ENCODE measurements around the gene TRIM33.

Gene TRIM33

DNA sequence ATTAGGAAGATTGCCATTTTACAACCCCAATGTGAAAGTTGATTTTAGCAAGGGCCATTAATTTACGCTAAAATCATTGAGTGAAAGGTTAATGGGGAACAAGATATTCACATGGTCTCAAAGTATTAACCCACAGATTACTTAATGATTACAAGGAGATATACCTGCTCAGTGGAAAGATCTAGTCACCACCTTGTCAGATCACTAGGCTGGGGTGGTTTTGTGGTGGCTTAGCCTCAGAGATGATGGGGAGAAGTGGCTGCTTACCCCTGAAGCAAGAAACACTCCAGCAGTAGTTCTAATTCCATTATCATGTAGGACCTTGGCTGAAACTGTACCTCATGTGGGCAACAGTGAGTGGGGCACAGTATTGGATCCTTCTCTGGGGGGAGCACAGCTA is 20.1 kb upstream of the TRIM33 start:
- no peak overlapping the region for H3K4me2 ChIP-seq (ENCODE audit: low read length)
- TF ChIP-seq CTCF (IDR thresholded peaks at IDR 0.05; ENCODE audit: low read depth, low read length, poor library complexity, severe bottlenecking): no peak
- no peak for TF ChIP-seq EZH2phosphoT487 (IDR thresholded peaks at IDR 0.05; ENCODE audit: borderline replicate concordance, low read length)

DNA sequence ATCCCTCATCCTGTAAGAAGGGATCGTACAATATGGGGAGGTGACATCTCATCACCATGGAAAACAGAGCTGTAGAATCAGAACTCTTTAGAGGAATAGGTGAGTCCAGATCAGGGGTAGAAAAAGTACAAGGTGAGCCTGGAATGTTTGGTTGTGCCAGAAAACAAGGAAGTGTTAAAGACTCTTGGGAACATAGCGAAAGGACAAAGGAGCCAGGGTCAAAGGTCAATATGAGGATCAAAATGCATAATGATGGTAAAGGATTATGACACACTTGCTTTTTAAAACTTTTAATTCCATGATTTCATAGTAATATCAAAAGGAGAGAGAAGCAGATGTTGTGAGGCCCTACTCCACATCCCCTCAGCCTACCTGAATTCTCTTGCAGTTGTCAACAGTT is 19.2 kb upstream of the TRIM33 start:
- no peaks in the 10 kb centered on the region for H4K20me1 ChIP-seq (ENCODE audit: control insufficient read depth, insufficient read depth, low read depth, low read length)
- H3K4me3 ChIP-seq (ENCODE audit: low read length): no peak overlapping the region
- no peak for TF ChIP-seq CTCF (IDR thresholded peaks at IDR 0.05; ENCODE audit: low read depth, low read length, poor library complexity, severe bottlenecking)
- H3K36me3 ChIP-seq (ENCODE audit: control insufficient read depth, low read length): no peaks in the 10 kb centered on the region
- H3K4me1 ChIP-seq (ENCODE audit: control insufficient read depth, low read length): no peaks in the 10 kb centered on the region
- no peaks in the 10 kb centered on the region for H3K27me3 ChIP-seq (ENCODE audit: control insufficient read depth, low read length)
- H3K4me2 ChIP-seq (ENCODE audit: low read length): no peak overlapping the region
- H3K9me3 ChIP-seq (ENCODE audit: control insufficient read depth, insufficient read depth, low read length): no peaks in the 10 kb centered on the region
- H3K9me2 ChIP-seq (replicated peaks; ENCODE audit: control insufficient read depth, low read length): no peaks in the 10 kb centered on the region
- H3F3A ChIP-seq (ENCODE audit: control insufficient read depth, insufficient read depth): no peaks in the 10 kb centered on the region
- H3K79me2 ChIP-seq (ENCODE audit: control insufficient read depth, low read length): no peaks in the 10 kb centered on the region
- H3K27ac ChIP-seq (ENCODE audit: low read depth, low read length): no peak overlapping the region

More for the DNA sequence above, 20.1 kb upstream of the TRIM33 start:
- Histone ChIP-seq H3K27ac (ENCODE audit: low read depth, low read length) (no peak overlapping the region), H3F3A (ENCODE audit: control insufficient read depth, insufficient read depth) (no peaks in the 10 kb centered on the region), H4K20me1 (ENCODE audit: control insufficient read depth, insufficient read depth, low read depth, low read length) (no peaks in the 10 kb centered on the region), H3K9me2 (replicated peaks; ENCODE audit: control insufficient read depth, low read length) (no peaks in the 10 kb centered on the region), H3K27me3 (ENCODE audit: control insufficient read depth, low read length) (no peaks in the 10 kb centered on the region), H3K9me3 (ENCODE audit: control insufficient read depth, insufficient read depth, low read length) (no peaks in the 10 kb centered on the region), H3K79me2 (ENCODE audit: control insufficient read depth, low read length) (no peaks in the 10 kb centered on the region), H3K4me1 (ENCODE audit: control insufficient read depth, low read length) (no peaks in the 10 kb centered on the region), H3K36me3 (ENCODE audit: control insufficient read depth, low read length) (no peaks in the 10 kb centered on the region), H3K4me3 (ENCODE audit: low read length) (no peak overlapping the region)

- TF ChIP-seq EZH2phosphoT487 (IDR thresholded peaks at IDR 0.05; ENCODE audit: borderline replicate concordance, low read length) (no peak), CTCF (IDR thresholded peaks at IDR 0.05; ENCODE audit: low read depth, low read length, poor library complexity, severe bottlenecking) (no peak)
- Histone ChIP-seq H3K79me2 (ENCODE audit: control insufficient read depth, low read length) (no peaks in the 10 kb centered on the region), H3K4me1 (ENCODE audit: control insufficient read depth, low read length) (no peaks in the 10 kb centered on the region)
These were observed 13.9 kb upstream of the TRIM33 start for GRCh38 chr1:114524944-114525343.

DNA sequence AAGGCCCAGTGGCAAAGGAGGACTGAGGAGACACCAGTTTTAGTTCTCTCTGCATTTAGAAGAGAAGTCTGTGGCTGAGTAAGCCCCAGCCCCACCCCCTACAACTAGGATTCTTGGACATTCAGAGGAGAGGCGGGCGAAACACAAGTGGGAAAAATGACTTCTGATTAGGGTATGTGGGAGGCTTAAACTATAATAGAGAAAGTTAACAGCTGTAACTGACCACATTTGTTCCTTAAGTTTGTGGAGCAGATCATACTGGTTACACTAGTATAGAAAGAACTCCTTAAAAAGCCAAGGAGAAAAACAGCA is 11.2 kb upstream of the TRIM33 start:
- H3K4me1 ChIP-seq (ENCODE audit: control insufficient read depth, low read length): no peaks in the 10 kb centered on the region
- no peaks in the 10 kb centered on the region; the same call in 1 of the 2 replicates for H3K27me3 ChIP-seq (ENCODE audit: control insufficient read depth, low read length)
- H3K4me3 ChIP-seq (ENCODE audit: low read length): no peak overlapping the region
- H3K9me3 ChIP-seq (ENCODE audit: control insufficient read depth, insufficient read depth, low read length): no peaks in the 10 kb centered on the region
- no peak overlapping the region for H3K4me2 ChIP-seq (ENCODE audit: low read length)
- H4K20me1 ChIP-seq (ENCODE audit: control insufficient read depth, insufficient read depth, low read depth, low read length): no peaks in the 10 kb centered on the region
- H3F3A ChIP-seq (ENCODE audit: control insufficient read depth, insufficient read depth): no peaks in the 10 kb centered on the region
- no peaks in the 10 kb centered on the region for H3K36me3 ChIP-seq (ENCODE audit: control insufficient read depth, low read length)
- H3K9me2 ChIP-seq (replicated peaks; ENCODE audit: control insufficient read depth, low read length): no peaks in the 10 kb centered on the region
- no peaks in the 10 kb centered on the region for H3K79me2 ChIP-seq (ENCODE audit: control insufficient read depth, low read length)
- H3K27ac ChIP-seq (ENCODE audit: low read depth, low read length): no peak overlapping the region
- TF ChIP-seq EZH2phosphoT487 (IDR thresholded peaks at IDR 0.05; ENCODE audit: borderline replicate concordance, low read length) (no peak), CTCF (IDR thresholded peaks at IDR 0.05; ENCODE audit: low read depth, low read length, poor library complexity, severe bottlenecking) (no peak)

More at GRCh38 chr1:114524944-114525343, 13.9 kb upstream of the TRIM33 start:
- Histone ChIP-seq H3K4me2 (ENCODE audit: low read length) (no peak overlapping the region), H3K4me3 (ENCODE audit: low read length) (no peak overlapping the region), H4K20me1 (ENCODE audit: control insufficient read depth, insufficient read depth, low read depth, low read length) (no peaks in the 10 kb centered on the region), H3K9me3 (ENCODE audit: control insufficient read depth, insufficient read depth, low read length) (no peaks in the 10 kb centered on the region), H3K36me3 (ENCODE audit: control insufficient read depth, low read length) (no peaks in the 10 kb centered on the region), H3F3A (ENCODE audit: control insufficient read depth, insufficient read depth) (no peaks in the 10 kb centered on the region), H3K27ac (ENCODE audit: low read depth, low read length) (no peak overlapping the region), H3K27me3 (ENCODE audit: control insufficient read depth, low read length) (no peaks in the 10 kb centered on the region; the same call in 1 of the 2 replicates), H3K9me2 (replicated peaks; ENCODE audit: control insufficient read depth, low read length) (no peaks in the 10 kb centered on the region)

All from DOHH2 (cell line).